Hepatocyte (in vitro differentiated cells): Measurements from ENCODE around the gene ERMAP.

Experiments used
- EZH2 ChIP-seq: fragments of 200-600 bp; sonication (generic); IDR thresholded peaks from 2 replicates; pipeline ENCODE4 v1.6.1; 2016; ENCODE audit warnings: antibody characterized with exemption, mild to moderate bottlenecking, borderline replicate concordance
- EZH2phosphoT487 ChIP-seq: fragments of 200-600 bp; sonication (generic); IDR thresholded peaks from one replicate; pipeline ENCODE4 v1.6.1; 2018; ENCODE audit warnings: antibody characterized with exemption, mild to moderate bottlenecking, low read depth, moderate library complexity; ENCODE audit not compliant: unreplicated experiment, severe bottlenecking
- TF ChIP-seq, protein P1 (sequence below): fragments of 200-600 bp; sonication (generic); IDR thresholded peaks from 2 replicates; pipeline ENCODE4 v1.5.1; 2016; ENCODE audit warnings: antibody characterized with exemption, mild to moderate bottlenecking; ENCODE audit not compliant: poor library complexity

GRCh38 chr1:42876009-42876408 is 59.1 kb downstream of the ERMAP start:
- TF ChIP-seq EZH2 (no peak), EZH2phosphoT487 (no peak)
- TF ChIP-seq, protein P1, sequence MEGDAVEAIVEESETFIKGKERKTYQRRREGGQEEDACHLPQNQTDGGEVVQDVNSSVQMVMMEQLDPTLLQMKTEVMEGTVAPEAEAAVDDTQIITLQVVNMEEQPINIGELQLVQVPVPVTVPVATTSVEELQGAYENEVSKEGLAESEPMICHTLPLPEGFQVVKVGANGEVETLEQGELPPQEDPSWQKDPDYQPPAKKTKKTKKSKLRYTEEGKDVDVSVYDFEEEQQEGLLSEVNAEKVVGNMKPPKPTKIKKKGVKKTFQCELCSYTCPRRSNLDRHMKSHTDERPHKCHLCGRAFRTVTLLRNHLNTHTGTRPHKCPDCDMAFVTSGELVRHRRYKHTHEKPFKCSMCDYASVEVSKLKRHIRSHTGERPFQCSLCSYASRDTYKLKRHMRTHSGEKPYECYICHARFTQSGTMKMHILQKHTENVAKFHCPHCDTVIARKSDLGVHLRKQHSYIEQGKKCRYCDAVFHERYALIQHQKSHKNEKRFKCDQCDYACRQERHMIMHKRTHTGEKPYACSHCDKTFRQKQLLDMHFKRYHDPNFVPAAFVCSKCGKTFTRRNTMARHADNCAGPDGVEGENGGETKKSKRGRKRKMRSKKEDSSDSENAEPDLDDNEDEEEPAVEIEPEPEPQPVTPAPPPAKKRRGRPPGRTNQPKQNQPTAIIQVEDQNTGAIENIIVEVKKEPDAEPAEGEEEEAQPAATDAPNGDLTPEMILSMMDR = no peak
